ENCODE data around the gene TM9SF1. TPM values are rescaled to one million over a fixed set of nuclear protein-coding genes. Genes with fewer than 3 reads are reported as not detected.

TM9SF1 gene
- total RNA-seq, 1 donor from 2014 or later: 30.8 TPM

DNA sequence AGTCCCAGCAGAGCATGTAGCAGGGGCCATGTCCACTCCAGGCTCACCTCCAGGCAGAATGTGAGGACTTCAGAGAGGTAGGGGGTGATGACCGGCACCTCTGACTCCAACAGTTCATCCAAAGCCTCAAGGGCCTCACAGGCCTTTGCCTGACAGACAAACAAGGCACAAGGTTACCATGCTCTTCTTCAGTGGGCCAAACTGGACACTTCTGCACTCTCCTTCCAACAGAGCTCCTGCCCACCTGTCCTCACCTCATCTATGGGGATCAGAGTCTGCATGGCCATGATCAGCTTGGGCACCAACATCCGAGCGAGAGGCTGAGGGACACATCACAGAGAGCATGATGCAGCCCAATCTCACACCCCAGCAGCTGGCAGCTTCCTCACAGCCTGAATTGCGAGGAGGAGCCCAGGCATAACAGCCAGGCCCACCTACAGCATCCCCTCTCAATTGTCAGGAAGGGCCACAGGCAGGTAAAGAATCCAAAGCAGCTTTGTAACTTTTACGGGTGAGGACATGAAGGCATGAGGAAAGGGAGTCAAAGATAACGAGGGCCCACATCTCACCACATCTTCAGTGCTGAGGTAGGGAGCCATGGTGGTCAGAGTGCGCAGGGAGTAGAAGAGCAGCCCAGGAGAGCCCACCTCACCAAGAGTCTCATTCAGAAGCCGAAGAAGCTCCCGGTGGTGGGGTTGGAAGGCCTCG, 8.3 kb downstream of the TM9SF1 start:
- intact Hi-C loops (cut with micrococcal nuclease): no loop called here
- H3K36me3 Mint-ChIP-seq (ENCODE audit: low read depth): peaks cover 66% of the 10 kb centered on the region
- H3K27me3 Mint-ChIP-seq (ENCODE audit: low read depth): no peaks in the 10 kb centered on the region
- H3K4me3 Mint-ChIP-seq (ENCODE audit: low read depth): peak overlapping the region; percentile 88
- H3K27ac Mint-ChIP-seq: no peak overlapping the region
- peaks cover 14% of the 10 kb centered on the region for H3K4me1 Mint-ChIP-seq (ENCODE audit: low read depth)
- no peak for DNase-seq (ENCODE audit: low spot score)
- H3K9me3 Mint-ChIP-seq: no peaks in the 10 kb centered on the region

DNA sequence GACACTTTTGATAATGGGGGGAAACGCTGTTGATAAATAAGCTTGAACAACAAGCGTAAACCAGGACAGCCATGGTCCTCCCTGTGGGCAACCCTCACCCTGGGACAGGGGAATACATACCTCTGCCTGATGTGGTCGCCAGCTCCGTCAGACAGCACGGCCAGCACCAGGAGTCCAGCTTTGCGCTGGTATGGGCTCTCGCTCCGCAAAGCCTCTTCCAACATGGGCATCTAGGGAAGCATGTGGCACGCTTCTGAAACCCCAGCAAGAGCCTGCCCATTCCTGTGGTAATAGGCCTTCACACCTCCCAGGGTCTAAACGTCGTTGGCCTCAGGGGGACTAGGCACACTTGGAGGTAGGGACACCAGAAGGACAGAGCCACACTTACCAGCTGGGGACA, 9.5 kb downstream of the TM9SF1 start:
- peaks cover 14% of the 10 kb centered on the region for H3K4me1 Mint-ChIP-seq (ENCODE audit: low read depth)
- H3K9me3 Mint-ChIP-seq: no peaks in the 10 kb centered on the region
- H3K36me3 Mint-ChIP-seq (ENCODE audit: low read depth): peaks cover 70% of the 10 kb centered on the region
- H3K27me3 Mint-ChIP-seq (ENCODE audit: low read depth): no peaks in the 10 kb centered on the region
- intact Hi-C loops (cut with micrococcal nuclease): no loop called here
- no peak overlapping the region for H3K4me3 Mint-ChIP-seq (ENCODE audit: low read depth)
- H3K27ac Mint-ChIP-seq: no peak overlapping the region
- DNase-seq (ENCODE audit: low spot score): no peak

- H3K9me3 Mint-ChIP-seq: no peaks in the 10 kb centered on the region
- no peak overlapping the region for H3K27ac Mint-ChIP-seq
- DNase-seq (ENCODE audit: low spot score): no peak
- no peak overlapping the region for H3K4me3 Mint-ChIP-seq (ENCODE audit: low read depth)
- peaks cover 71% of the 10 kb centered on the region for H3K36me3 Mint-ChIP-seq (ENCODE audit: low read depth)
- H3K4me1 Mint-ChIP-seq (ENCODE audit: low read depth): peaks cover 14% of the 10 kb centered on the region
- no peaks in the 10 kb centered on the region for H3K27me3 Mint-ChIP-seq (ENCODE audit: low read depth)
- intact Hi-C loops (cut with micrococcal nuclease): no loop called here
Observed at GRCh38 chr14:24185026-24185425, 10.2 kb downstream of the TM9SF1 start.

GRCh38 chr14:24184104-24184970, 10.9 kb downstream of the TM9SF1 start:
- DNase-seq (ENCODE audit: low spot score): no peak
- H3K4me1 Mint-ChIP-seq (ENCODE audit: low read depth): peaks cover 11% of the 10 kb centered on the region

GRCh38 chr14:24183014-24183481, 12.2 kb downstream of the TM9SF1 start:
- Mint-ChIP-seq H3K27ac (no peak overlapping the region), H3K9me3 (no peaks in the 10 kb centered on the region), H3K27me3 (ENCODE audit: low read depth) (no peaks in the 10 kb centered on the region)

More at GRCh38 chr14:24184104-24184970, 10.9 kb downstream of the TM9SF1 start:
- Mint-ChIP-seq H3K36me3 (ENCODE audit: low read depth) (peaks cover 75% of the 10 kb centered on the region), H3K9me3 (no peaks in the 10 kb centered on the region), H3K4me3 (ENCODE audit: low read depth) (no peak overlapping the region), H3K27me3 (ENCODE audit: low read depth) (no peaks in the 10 kb centered on the region), H3K27ac (no peak overlapping the region)
- intact Hi-C loops (cut with micrococcal nuclease): no loop called here

GRCh38 chr14:24182110-24182882, 12.9 kb downstream of the TM9SF1 start:
- Mint-ChIP-seq H3K9me3 (no peaks in the 10 kb centered on the region), H3K27ac (no peak overlapping the region), H3K36me3 (ENCODE audit: low read depth) (peaks cover 80% of the 10 kb centered on the region), H3K4me3 (ENCODE audit: low read depth) (no peak overlapping the region), H3K4me1 (ENCODE audit: low read depth) (peaks cover 4% of the 10 kb centered on the region), H3K27me3 (ENCODE audit: low read depth) (no peaks in the 10 kb centered on the region)
- DNase-seq (ENCODE audit: low spot score): no peak
- intact Hi-C loops (cut with micrococcal nuclease): no loop called here

More at GRCh38 chr14:24183014-24183481, 12.2 kb downstream of the TM9SF1 start:
- no peak for DNase-seq (ENCODE audit: low spot score)
- Mint-ChIP-seq H3K4me3 (ENCODE audit: low read depth) (no peak overlapping the region), H3K4me1 (ENCODE audit: low read depth) (peaks cover 6% of the 10 kb centered on the region), H3K36me3 (ENCODE audit: low read depth) (peaks cover 80% of the 10 kb centered on the region)
- intact Hi-C loops (cut with micrococcal nuclease): no loop called here

DNA sequence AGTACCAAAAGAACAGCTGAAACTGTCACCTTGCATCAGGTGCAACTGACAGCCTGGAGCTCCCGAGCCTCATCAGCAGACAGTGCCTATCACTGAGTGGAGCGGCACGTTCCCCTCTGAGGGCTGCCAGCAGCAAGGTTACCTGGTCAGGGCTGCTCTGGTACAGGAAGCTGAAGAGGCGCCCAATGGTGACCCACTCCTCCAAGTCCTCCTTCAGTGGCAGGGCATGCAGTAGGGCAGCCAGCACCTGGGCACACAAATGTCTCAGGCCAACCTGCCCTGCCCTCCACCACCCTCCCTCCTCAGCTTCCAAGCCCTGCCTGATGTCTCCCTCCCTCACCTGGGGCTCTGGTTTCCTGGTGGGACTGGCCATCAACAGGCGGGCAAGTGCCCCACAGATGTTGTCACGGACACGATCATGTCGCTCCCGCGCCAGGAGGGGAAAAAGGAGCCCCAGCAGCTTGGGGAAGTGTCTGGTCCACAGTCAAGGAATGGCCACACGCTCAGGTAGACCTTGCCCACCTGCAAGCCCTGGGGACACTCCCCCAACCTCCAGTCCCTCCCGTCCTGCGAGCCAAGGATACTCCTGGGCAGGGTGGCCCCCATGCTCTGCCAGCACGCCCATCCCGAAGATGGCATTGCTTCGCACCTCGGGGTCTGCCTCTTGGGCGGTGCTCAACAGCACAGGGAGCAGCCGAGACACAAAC, 13.7 kb downstream of the TM9SF1 start:
- H3K4me3 Mint-ChIP-seq (ENCODE audit: low read depth): no peak overlapping the region
- H3K9me3 Mint-ChIP-seq: no peaks in the 10 kb centered on the region
- peaks cover 82% of the 10 kb centered on the region for H3K36me3 Mint-ChIP-seq (ENCODE audit: low read depth)
- intact Hi-C loops (cut with micrococcal nuclease): no loop called here
- no peak overlapping the region for H3K27ac Mint-ChIP-seq
- no peak for DNase-seq (ENCODE audit: low spot score)
- no peaks in the 10 kb centered on the region for H3K27me3 Mint-ChIP-seq (ENCODE audit: low read depth)
- no peaks in the 10 kb centered on the region for H3K4me1 Mint-ChIP-seq (ENCODE audit: low read depth)

- Mint-ChIP-seq H3K27ac (no peak overlapping the region), H3K36me3 (ENCODE audit: low read depth) (peaks cover 73% of the 10 kb centered on the region), H3K27me3 (ENCODE audit: low read depth) (no peaks in the 10 kb centered on the region)
Observed at GRCh38 chr14:24179961-24180796, 15.1 kb downstream of the TM9SF1 start.

GRCh38 chr14:24179294-24179960, 15.8 kb downstream of the TM9SF1 start:
- no peak overlapping the region for H3K27ac Mint-ChIP-seq
- peaks cover 4% of the 10 kb centered on the region for H3K4me1 Mint-ChIP-seq (ENCODE audit: low read depth)
- no peaks in the 10 kb centered on the region for H3K27me3 Mint-ChIP-seq (ENCODE audit: low read depth)
- H3K4me3 Mint-ChIP-seq (ENCODE audit: low read depth): no peak overlapping the region
- H3K36me3 Mint-ChIP-seq (ENCODE audit: low read depth): peaks cover 75% of the 10 kb centered on the region
- no peak for DNase-seq (ENCODE audit: low spot score)
- intact Hi-C loops (cut with micrococcal nuclease): no loop called here
- no peaks in the 10 kb centered on the region for H3K9me3 Mint-ChIP-seq

More at GRCh38 chr14:24179961-24180796, 15.1 kb downstream of the TM9SF1 start:
- intact Hi-C loops (cut with micrococcal nuclease): no loop called here
- no peak for DNase-seq (ENCODE audit: low spot score)
- H3K9me3 Mint-ChIP-seq: no peaks in the 10 kb centered on the region
- no peak overlapping the region for H3K4me3 Mint-ChIP-seq (ENCODE audit: low read depth)
- peaks cover under 1% of the 10 kb centered on the region for H3K4me1 Mint-ChIP-seq (ENCODE audit: low read depth)

GRCh38 chr14:24178399-24179178, 16.7 kb downstream of the TM9SF1 start:
- DNase-seq (ENCODE audit: low spot score): no peak
- intact Hi-C loops (cut with micrococcal nuclease): no loop called here
- H3K27ac Mint-ChIP-seq: no peak overlapping the region
- no peaks in the 10 kb centered on the region for H3K27me3 Mint-ChIP-seq (ENCODE audit: low read depth)
- H3K36me3 Mint-ChIP-seq (ENCODE audit: low read depth): peaks cover 73% of the 10 kb centered on the region
- H3K4me1 Mint-ChIP-seq (ENCODE audit: low read depth): peaks cover 4% of the 10 kb centered on the region
- no peaks in the 10 kb centered on the region for H3K9me3 Mint-ChIP-seq
- H3K4me3 Mint-ChIP-seq (ENCODE audit: low read depth): no peak overlapping the region

DNA sequence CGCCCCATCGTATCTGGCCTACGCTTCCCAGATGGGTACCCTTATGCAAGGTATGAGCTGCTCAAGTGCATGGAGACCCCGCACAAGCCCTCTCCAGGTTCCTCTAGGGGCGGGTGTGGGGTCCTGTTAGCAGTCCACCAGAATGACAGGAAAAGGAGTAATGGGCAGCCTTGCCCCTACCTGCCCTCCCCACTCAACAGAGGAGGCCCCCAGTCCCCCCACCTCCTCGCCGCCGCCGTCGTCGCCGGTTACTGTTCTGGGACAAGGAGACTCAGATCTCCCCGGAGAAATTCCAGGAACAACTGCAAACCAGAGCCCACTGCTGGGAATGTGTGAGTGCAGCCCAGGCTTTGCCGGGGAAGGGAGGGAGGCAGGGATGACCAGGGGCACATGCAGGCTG, 17.4 kb downstream of the TM9SF1 start:
- Mint-ChIP-seq H3K27me3 (ENCODE audit: low read depth) (no peaks in the 10 kb centered on the region), H3K9me3 (no peaks in the 10 kb centered on the region), H3K36me3 (ENCODE audit: low read depth) (peaks cover 73% of the 10 kb centered on the region), H3K4me1 (ENCODE audit: low read depth) (peaks cover 6% of the 10 kb centered on the region), H3K27ac (no peak overlapping the region), H3K4me3 (ENCODE audit: low read depth) (no peak overlapping the region)
- intact Hi-C loops (cut with micrococcal nuclease): no loop called here
- no peak for DNase-seq (ENCODE audit: low spot score)

All from activated T-helper 2 cell treated with anti-CD3 and anti-CD28 coated beads, Interferon-gamma antibody, Interleukin-2, Interleukin-4, amounts not matched to agents 10 μg/mL and 5 μg/mL and 100 μg/mL, durations not matched to agents 14 hours and 24 hours and 36 hours (primary cell).